GM21825 (cell line): ENCODE measurements around the gene TPBGL.

Experiments used
- ATAC-seq: cut with Tn5 transposase; IDR thresholded peaks from one replicate; pipeline ENCODE4 v1.9.1; 2021; ENCODE audit warnings: mild to moderate bottlenecking, moderate library complexity; ENCODE audit not compliant: unreplicated experiment

The TPBGL gene

GRCh38 chr11:75205564-75206020 lies 35.0 kb upstream of the TPBGL start:
- ATAC-seq = no peak

GRCh38 chr11:75208446-75208845 lies 32.1 kb upstream of the TPBGL start:
- no peak for ATAC-seq

- no peak for ATAC-seq
Observed at GRCh38 chr11:75212411-75212810, 28.2 kb upstream of the TPBGL start.

- ATAC-seq = no peak
Observed at GRCh38 chr11:75214411-75214821, 26.2 kb upstream of the TPBGL start.

GRCh38 chr11:75214843-75215242 lies 25.7 kb upstream of the TPBGL start:
- no peak for ATAC-seq

GRCh38 chr11:75219869-75220268 lies 20.7 kb upstream of the TPBGL start:
- ATAC-seq = no peak

- no peak for ATAC-seq
Observed at GRCh38 chr11:75223954-75224643, 16.5 kb upstream of the TPBGL start.

- no peak for ATAC-seq
Observed at GRCh38 chr11:75225794-75226193, 14.8 kb upstream of the TPBGL start.

- ATAC-seq = no peak
Observed at GRCh38 chr11:75229466-75229865, 11.1 kb upstream of the TPBGL start.

- no peak for ATAC-seq
Observed at GRCh38 chr11:75230621-75231020, 10.0 kb upstream of the TPBGL start.

GRCh38 chr11:75233754-75234172 lies 6.8 kb upstream of the TPBGL start:
- ATAC-seq = no peak

GRCh38 chr11:75236062-75236461 lies 4.5 kb upstream of the TPBGL start:
- no peak for ATAC-seq

GRCh38 chr11:75237050-75237449 lies 3.5 kb upstream of the TPBGL start:
- ATAC-seq = no peak

- no peak for ATAC-seq
Observed at GRCh38 chr11:75238595-75239440, 1.8 kb upstream of the TPBGL start.

GRCh38 chr11:75239531-75240290 lies 863 bp upstream of the TPBGL start:
- no peak for ATAC-seq

GRCh38 chr11:75241036-75241905 lies 697 bp downstream of the TPBGL start:
- ATAC-seq = peak; percentile 80

- ATAC-seq = no peak
Observed at GRCh38 chr11:75241906-75242644, 1.5 kb downstream of the TPBGL start.

- no peak for ATAC-seq
Observed at GRCh38 chr11:75242722-75243600, 2.4 kb downstream of the TPBGL start.
